Muscle of leg (tissue), 16 donors: ENCODE results near the gene LCE3D. TPM values are rescaled to one million over a fixed set of nuclear protein-coding genes. Genes with fewer than 3 reads are reported as not detected.

Experiments used
- DNase-seq: peaks from one replicate; pipeline ENCODE4 v3.0.0; 2013
- H3K27ac ChIP-seq: one replicate; pipeline ENCODE4 v1.5.1; 2013; ENCODE audit warnings: mild to moderate bottlenecking, low read length, control low read depth
- H3K27me3 ChIP-seq: one replicate; pipeline ENCODE4 v1.6.1; 2013; ENCODE audit warnings: low read length; ENCODE audit not compliant: control insufficient read depth, insufficient read depth
- H3K36me3 ChIP-seq: one replicate; pipeline ENCODE4 v1.6.1; 2013; ENCODE audit warnings: low read length; ENCODE audit not compliant: control insufficient read depth, insufficient read depth
- H3K4me1 ChIP-seq: one replicate; pipeline ENCODE4 v1.6.1; 2013; ENCODE audit warnings: low read length; ENCODE audit not compliant: control insufficient read depth, insufficient read depth
- H3K4me3 ChIP-seq: one replicate; pipeline ENCODE4 v1.5.1; 2013; ENCODE audit warnings: low read length, control low read depth
- H3K9me3 ChIP-seq: replicated peaks from 2 replicates; pipeline ENCODE4 v1.6.1; 2013; ENCODE audit warnings: low read depth, low read length; ENCODE audit not compliant: control insufficient read depth
- WGBS: methylation state at CpG from one replicate; pipeline ENCODE4 v1.1.5; 2013; ENCODE audit warnings: missing lambda C conversion rate; ENCODE audit not compliant: insufficient coverage; 5-methylcytosine and 5-hydroxymethylcytosine counted together
- long read RNA-seq, 11 donors: transcript quantifications; one replicate each; lab custom pipeline, GENCODE V29; 2026
- polyA plus RNA-seq, 8 donors: library from polyadenylated mRNA; unstranded; fragments of 120-200 nt; gene quantifications; one replicate each; pipeline versions ENCODE4 v1.2.1 to v1.2.3, GENCODE V29; 2013; ENCODE audit warnings: inconsistent platforms in 1 of 8, low replicate concordance in 1 of 8; ENCODE audit not compliant: insufficient read length in 8 of 8, insufficient read depth in 1 of 8
- total RNA-seq: library from RNA; stranded (reverse); fragments of 120-200 nt; gene quantifications from one replicate; pipeline ENCODE4 v1.2.4, GENCODE V29; 2013

The LCE3D gene
- total RNA-seq (not detected), polyA plus RNA-seq (not detected)
- long read RNA-seq, donor 1: 0 reads
- long read RNA-seq, donor 2: 0 reads
- long read RNA-seq, donor 3: 0 reads
- long read RNA-seq, donor 4: 0 reads
- long read RNA-seq, donor 5: 0 reads
- long read RNA-seq, donor 6: 0 reads
- long read RNA-seq, donor 7: 0 reads
- long read RNA-seq, donor 8: 0 reads
- long read RNA-seq, donor 9: 0 reads
- long read RNA-seq, donor 10: 0 reads
- long read RNA-seq, donor 11: 0 reads

GRCh38 chr1:152580433-152580832, at the start of gene LCE3D:
TSS of gene LCE3D (minus strand) at chr1:152580516. CDS start at chr1:152579936, 580 bp downstream.
- Histone ChIP-seq H3K9me3 (peaks cover 3% of the 10 kb centered on the region), H3K27me3 (no peaks in the 10 kb centered on the region), H3K36me3 (no peaks in the 10 kb centered on the region), H3K4me1 (no peaks in the 10 kb centered on the region), H3K27ac (no peak within 1 kb of the TSS), H3K4me3 (no peak within 1 kb of the TSS)
- DNase-seq: no peak
- WGBS: 14% methylated on average over 1 of the region's 4 CpGs

- no peak for DNase-seq
- no CpG with 5 or more reads among the region's 1 CpG for WGBS
- Histone ChIP-seq H3K27me3 (no peaks in the 10 kb centered on the region), H3K4me3 (no peak overlapping the region), H3K4me1 (peaks cover 3% of the 10 kb centered on the region), H3K9me3 (peaks cover 12% of the 10 kb centered on the region), H3K27ac (no peak overlapping the region), H3K36me3 (no peaks in the 10 kb centered on the region)
Observed at GRCh38 chr1:152626744-152627143, 46.4 kb upstream of the LCE3D start.

- DNase-seq: no peak
- Histone ChIP-seq H3K4me1 (peaks cover 3% of the 10 kb centered on the region), H3K36me3 (no peaks in the 10 kb centered on the region), H3K4me3 (no peak overlapping the region), H3K27me3 (no peaks in the 10 kb centered on the region), H3K27ac (no peak overlapping the region), H3K9me3 (peaks cover 10% of the 10 kb centered on the region)
- WGBS: 8% methylated on average over 16 of the region's 29 CpGs
Observed at GRCh38 chr1:152623203-152623844, 43.0 kb upstream of the LCE3D start.

- H3K36me3 ChIP-seq: no peaks in the 10 kb centered on the region
Observed at GRCh38 chr1:152622803-152623202, 42.5 kb upstream of the LCE3D start, which contains the start of gene LCE3A. TSS of gene LCE3A (minus strand) at chr1:152623103. CDS start at chr1:152623103, 0 bp downstream.

GRCh38 chr1:152621993-152622392, 41.7 kb upstream of the LCE3D start:
- H3K4me1 ChIP-seq: peaks cover 3% of the 10 kb centered on the region
- no peak overlapping the region for H3K27ac ChIP-seq
- no peaks in the 10 kb centered on the region for H3K27me3 ChIP-seq
- DNase-seq: no peak
- no peak overlapping the region for H3K4me3 ChIP-seq
- H3K9me3 ChIP-seq: peaks cover 11% of the 10 kb centered on the region
- H3K36me3 ChIP-seq: no peaks in the 10 kb centered on the region
- WGBS: 56% methylated on average over 3 of the region's 3 CpGs

More at GRCh38 chr1:152622803-152623202, 42.5 kb upstream of the LCE3D start, which contains the start of gene LCE3A:
- Histone ChIP-seq H3K27ac (no peak within 1 kb of the TSS), H3K27me3 (no peaks in the 10 kb centered on the region), H3K9me3 (peaks cover 11% of the 10 kb centered on the region), H3K4me1 (peaks cover 3% of the 10 kb centered on the region), H3K4me3 (no peak within 1 kb of the TSS)
- 57% methylated on average over 10 of the region's 10 CpGs for WGBS
- peak; percentile 57 for DNase-seq

GRCh38 chr1:152613511-152613910, 33.2 kb upstream of the LCE3D start, which contains the start of gene LCE3B:
TSS of gene LCE3B (plus strand) at chr1:152613811. CDS start at chr1:152613811, 0 bp downstream.
- no peaks in the 10 kb centered on the region for H3K36me3 ChIP-seq
- DNase-seq: no peak
- H3K9me3 ChIP-seq: peaks cover 23% of the 10 kb centered on the region
- H3K27me3 ChIP-seq: no peaks in the 10 kb centered on the region
- H3K4me1 ChIP-seq: no peaks in the 10 kb centered on the region
- H3K4me3 ChIP-seq: no peak within 1 kb of the TSS
- no CpG with 5 or more reads among the region's 1 CpG for WGBS
- no peak within 1 kb of the TSS for H3K27ac ChIP-seq

- no CpG with 5 or more reads among the region's 4 CpGs for WGBS
- H3K27me3 ChIP-seq: no peaks in the 10 kb centered on the region
- H3K9me3 ChIP-seq: peaks cover 16% of the 10 kb centered on the region
- H3K27ac ChIP-seq: no peak within 1 kb of the TSS
- H3K4me1 ChIP-seq: no peaks in the 10 kb centered on the region
- no peaks in the 10 kb centered on the region for H3K36me3 ChIP-seq
- H3K4me3 ChIP-seq: no peak within 1 kb of the TSS
- DNase-seq: no peak
Observed at GRCh38 chr1:152599934-152600333, 19.6 kb upstream of the LCE3D start, which contains the start of gene LCE3C. TSS of gene LCE3C (plus strand) at chr1:152600234. CDS start at chr1:152600732, 498 bp downstream.

GRCh38 chr1:152596986-152597385, 16.7 kb upstream of the LCE3D start:
- no CpG with 5 or more reads among the region's 2 CpGs for WGBS
- Histone ChIP-seq H3K4me1 (no peaks in the 10 kb centered on the region), H3K27ac (no peak overlapping the region), H3K9me3 (peaks cover 9% of the 10 kb centered on the region), H3K36me3 (no peaks in the 10 kb centered on the region), H3K4me3 (no peak overlapping the region), H3K27me3 (no peaks in the 10 kb centered on the region)
- no peak for DNase-seq

GRCh38 chr1:152585586-152585985, 5.3 kb upstream of the LCE3D start:
- H3K4me3 ChIP-seq: no peak overlapping the region
- H3K9me3 ChIP-seq: peaks cover 2% of the 10 kb centered on the region
- no peak for DNase-seq
- H3K4me1 ChIP-seq: no peaks in the 10 kb centered on the region
- no peaks in the 10 kb centered on the region for H3K36me3 ChIP-seq
- WGBS: no CpG with 5 or more reads among the region's 1 CpG
- no peaks in the 10 kb centered on the region for H3K27me3 ChIP-seq
- H3K27ac ChIP-seq: no peak overlapping the region

GRCh38 chr1:152582647-152583046, 2.3 kb upstream of the LCE3D start:
- Histone ChIP-seq H3K4me1 (no peaks in the 10 kb centered on the region), H3K4me3 (no peak overlapping the region), H3K36me3 (no peaks in the 10 kb centered on the region), H3K9me3 (peaks cover 2% of the 10 kb centered on the region), H3K27ac (no peak overlapping the region), H3K27me3 (no peaks in the 10 kb centered on the region)
- no peak for DNase-seq
- WGBS: no CpG with 5 or more reads among the region's 1 CpG
